Measurements from ENCODE around the gene TMSB4X. TPM values are rescaled to one million over a fixed set of nuclear protein-coding genes. Genes with fewer than 3 reads are reported as not detected.
"Not testable (repeated sequence)": the region's sequence is repeated elsewhere in the genome, so short reads cannot be mapped to it uniquely, and the experiment has no call there.

The TMSB4X gene
- total RNA-seq, 4 donors from 2014 or later: 880 to 1,466 (median 1,228) TPM

- no peaks in the 10 kb centered on the region for H3K27me3 ChIP-seq
- H3K4me3 ChIP-seq: peak overlapping the region; percentile 65
- peak overlapping the region; percentile 98 for H3K27ac ChIP-seq
- DNase-seq (ENCODE audit: low spot score in 2 of 2): peak in 1 of 2 donors; percentile 69
- no peaks in the 10 kb centered on the region for H3K9me3 ChIP-seq
- TF ChIP-seq POLR2AphosphoS5 (IDR thresholded peaks at IDR 0.05): no peak
- peaks cover 11% of the 10 kb centered on the region for H3K4me1 ChIP-seq
- H3K36me3 ChIP-seq: no peaks in the 10 kb centered on the region
- 61% methylated on average over 19 of the region's 19 CpGs for WGBS
These were observed 1.2 kb upstream of the TMSB4X start for GRCh38 chrX:12973561-12974304.

GRCh38 chrX:12974305-12974795, 560 bp upstream of the TMSB4X start:
- DNase-seq (ENCODE audit: low spot score in 2 of 2): peak; percentile 87 to 88
- peak overlapping the region; percentile 98 for H3K27ac ChIP-seq
- peaks cover 11% of the 10 kb centered on the region for H3K4me1 ChIP-seq
- peak overlapping the region; percentile 65 for H3K4me3 ChIP-seq
- H3K27me3 ChIP-seq: no peaks in the 10 kb centered on the region
- TF ChIP-seq POLR2A (IDR thresholded peaks at IDR 0.05) (no peak), EP300 (IDR thresholded peaks at IDR 0.05) (no peak), POLR2AphosphoS5 (IDR thresholded peaks at IDR 0.05) (no peak), CTCF (IDR thresholded peaks at IDR 0.05) (no peak)
- 20% methylated on average over 13 of the region's 13 CpGs for WGBS
- H3K36me3 ChIP-seq: no peaks in the 10 kb centered on the region
- H3K9me3 ChIP-seq: no peaks in the 10 kb centered on the region

GRCh38 chrX:12975670-12975965, 708 bp downstream of the TMSB4X start:
- Histone ChIP-seq H3K4me3 (peak overlapping the region; percentile 65), H3K27me3 (no peaks in the 10 kb centered on the region), H3K36me3 (no peaks in the 10 kb centered on the region), H3K27ac (peak overlapping the region; percentile 98), H3K4me1 (peaks cover 11% of the 10 kb centered on the region), H3K9me3 (no peaks in the 10 kb centered on the region)
- DNase-seq (ENCODE audit: low spot score in 2 of 2): no peak
- WGBS: 21% methylated on average over 15 of the region's 26 CpGs
- TF ChIP-seq POLR2AphosphoS5 (IDR thresholded peaks at IDR 0.05): peak in 1 of 3 donors; percentile 28
- no peak for TF ChIP-seq CTCF (IDR thresholded peaks at IDR 0.05)

GRCh38 chrX:12975991-12976558, 1.2 kb downstream of the TMSB4X start:
- H3K4me1 ChIP-seq: peaks cover 11% of the 10 kb centered on the region
- no peaks in the 10 kb centered on the region for H3K36me3 ChIP-seq
- DNase-seq (ENCODE audit: low spot score in 2 of 2): peak in 1 of 2 donors; percentile 72
- H3K4me3 ChIP-seq: peak overlapping the region; percentile 65
- 29% methylated on average over 34 of the region's 34 CpGs for WGBS
- H3K27ac ChIP-seq: peak overlapping the region; percentile 98
- no peaks in the 10 kb centered on the region for H3K9me3 ChIP-seq
- TF ChIP-seq POLR2AphosphoS5 (IDR thresholded peaks at IDR 0.05): no peak
- no peak for TF ChIP-seq EP300 (IDR thresholded peaks at IDR 0.05)
- no peak for TF ChIP-seq CTCF (IDR thresholded peaks at IDR 0.05)
- TF ChIP-seq POLR2A (IDR thresholded peaks at IDR 0.05): no peak
- H3K27me3 ChIP-seq: no peaks in the 10 kb centered on the region

- Histone ChIP-seq H3K27ac (peak overlapping the region; percentile 98), H3K4me3 (peak overlapping the region; percentile 65)
- not testable (repeated sequence) for H3K9me3 ChIP-seq; H3K36me3 ChIP-seq; DNase-seq (ENCODE audit: low spot score in 2 of 2); H3K27me3 ChIP-seq; H3K4me1 ChIP-seq
- WGBS: 43% methylated on average over 12 of the region's 12 CpGs
These were observed 2.2 kb downstream of the TMSB4X start for GRCh38 chrX:12976819-12977732.

- Histone ChIP-seq H3K4me3 (peak overlapping the region; percentile 65), H3K4me1 (peaks cover 3% of the 10 kb centered on the region), H3K9me3 (no peaks in the 10 kb centered on the region), H3K27ac (peak overlapping the region; percentile 68), H3K36me3 (no peaks in the 10 kb centered on the region), H3K27me3 (no peaks in the 10 kb centered on the region)
- DNase-seq (ENCODE audit: low spot score in 2 of 2): no peak
- WGBS: 55% methylated on average over 9 of the region's 9 CpGs
- TF ChIP-seq CTCF (IDR thresholded peaks at IDR 0.05): no peak
These were observed 2.9 kb downstream of the TMSB4X start for GRCh38 chrX:12977761-12978204.
